ENCODE results near the gene C5orf52. TPM values are rescaled to one million over a fixed set of nuclear protein-coding genes. Genes with fewer than 3 reads are reported as not detected.

The C5orf52 gene
- total and polyA plus RNA-seq, 2 donors (not counting 3 experiments of a cell fraction or from before 2014, with no cell fraction given), result not detected

DNA sequence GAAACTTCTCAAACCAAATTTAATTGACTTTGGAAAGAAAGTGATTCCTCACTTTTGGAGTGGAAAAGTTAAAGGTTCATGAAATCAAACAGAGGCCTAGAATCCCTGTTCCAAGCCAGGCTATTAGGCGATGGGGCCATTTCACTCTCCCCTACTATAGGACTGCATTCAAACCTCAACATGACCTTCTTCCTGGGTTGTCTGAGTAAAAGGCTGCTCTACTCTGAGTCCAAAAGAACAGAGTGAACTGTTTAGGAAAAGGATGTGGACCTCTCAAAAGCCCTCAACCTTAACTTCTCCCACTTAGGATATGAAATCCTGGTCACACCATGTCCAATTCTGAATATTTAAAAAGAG is 15.8 kb downstream of the C5orf52 start:
- POLR2A ChIA-PET, result no interaction called here
- dilution Hi-C loops (cut with MboI; ENCODE audit: extremely low pct_ligation_motif_present, low sequenced_read_pairs) (no loop called here), intact Hi-C loops (cut with micrococcal nuclease) (no loop called here)
- no peak overlapping the region for H3K27ac ChIP-seq (ENCODE audit: insufficient read depth, low read depth, low read length)
- H3K9ac ChIP-seq (replicated peaks; ENCODE audit: extremely low read depth, insufficient read depth, low read length), result no peak overlapping the region
- H3K79me2 ChIP-seq (ENCODE audit: control insufficient read depth, insufficient read depth, low read length), result no peaks in the 10 kb centered on the region
- no peak for TF ChIP-seq EZH2 (IDR thresholded peaks at IDR 0.05; ENCODE audit: borderline replicate concordance, low read depth, low read length, severe bottlenecking)
- H3K27me3 ChIP-seq (ENCODE audit: control insufficient read depth in 2 of 2, insufficient read depth in 2 of 2, low read length in 2 of 2), result no peaks in the 10 kb centered on the region
- H4K20me1 ChIP-seq (replicated peaks; ENCODE audit: control insufficient read depth, extremely low read depth, insufficient read depth, low read length), result no peaks in the 10 kb centered on the region
- H3K4me2 ChIP-seq (ENCODE audit: insufficient read depth, low read length), result no peak overlapping the region
- no peak for DNase-seq (ENCODE audit: low read depth, low spot score)
- H3K9me3 ChIP-seq (replicated peaks; ENCODE audit: control insufficient read depth, insufficient read depth, low read length), result no peaks in the 10 kb centered on the region
- no peak overlapping the region for H2AFZ ChIP-seq (ENCODE audit: low read depth, low read length)
- H3K4me1 ChIP-seq (ENCODE audit: control insufficient read depth, extremely low read depth, insufficient read depth, low read length), result no peaks in the 10 kb centered on the region
- H3K9me1 ChIP-seq (replicated peaks; ENCODE audit: control insufficient read depth, extremely low read depth, insufficient read depth, low read length), result no peaks in the 10 kb centered on the region
- H3K4me3 ChIP-seq (replicated peaks in 1 of 3; ENCODE audit: insufficient read depth in 1 of 3, low read depth in 1 of 3, low read length in 3 of 3), result no peak overlapping the region
- H3K36me3 ChIP-seq (ENCODE audit: control insufficient read depth in 2 of 2, extremely low read depth in 1 of 2, insufficient read depth in 2 of 2, low read length in 2 of 2), result no peaks in the 10 kb centered on the region
- no peak for FAIRE-seq
- CTCF ChIA-PET, result interaction anchor here (0.9 kb wide), 1 partner anchor 13 kb away, joined by 3 read pairs; no protein-coding TSS in a partner anchor
- BruUV-seq (replicated peaks), result no TSS peak

DNA sequence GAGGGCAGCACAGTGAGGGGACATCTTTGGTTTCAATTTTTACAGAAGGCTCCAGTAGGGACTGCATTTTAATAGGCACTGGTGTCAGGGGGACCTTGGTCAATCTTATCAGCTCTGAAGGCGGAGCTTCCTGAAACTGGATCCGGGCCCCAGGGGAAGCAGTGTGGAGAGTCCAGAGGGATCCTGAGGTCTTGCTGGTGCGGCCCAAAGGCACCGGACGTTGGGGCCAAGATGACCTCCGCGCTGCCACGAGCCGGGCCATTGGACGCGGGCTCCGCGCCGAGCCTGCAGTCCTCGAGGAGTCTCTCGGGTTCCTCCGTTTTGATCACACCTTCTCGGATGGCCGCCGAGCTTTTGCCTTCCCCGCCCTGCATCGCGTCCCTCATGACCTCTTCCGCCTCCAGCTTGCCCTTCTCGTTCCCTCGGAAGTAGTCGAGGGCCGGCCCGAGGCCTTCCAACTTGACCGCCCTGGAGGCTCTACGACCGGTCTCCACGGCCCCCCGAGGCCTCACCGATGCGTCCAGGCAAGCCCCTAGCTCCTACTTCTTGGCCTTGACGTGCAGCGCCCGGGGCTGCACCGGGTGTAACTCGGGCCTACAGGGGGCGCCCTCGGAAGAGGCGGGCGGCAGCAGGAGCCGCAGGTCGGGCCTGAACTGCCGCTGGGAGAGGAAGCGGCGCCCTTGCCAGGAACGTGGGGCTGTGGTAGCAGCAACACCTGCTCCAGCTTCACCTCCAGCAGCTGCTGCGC is 18.8 kb downstream of the C5orf52 start:
- dilution Hi-C loops (cut with MboI; ENCODE audit: extremely low pct_ligation_motif_present, low sequenced_read_pairs), result no loop called here
- no peak for DNase-seq (ENCODE audit: low read depth, low spot score)
- H3K4me3 ChIP-seq (replicated peaks in 1 of 3; ENCODE audit: insufficient read depth in 1 of 3, low read depth in 1 of 3, low read length in 3 of 3), result no peak overlapping the region
- H3K27ac ChIP-seq (ENCODE audit: insufficient read depth, low read depth, low read length), result no peak overlapping the region
- H3K9me3 ChIP-seq (replicated peaks; ENCODE audit: control insufficient read depth, insufficient read depth, low read length), result no peaks in the 10 kb centered on the region
- no TSS peak for BruUV-seq (replicated peaks)
- H3K4me1 ChIP-seq (ENCODE audit: control insufficient read depth, extremely low read depth, insufficient read depth, low read length), result no peaks in the 10 kb centered on the region
- CTCF ChIA-PET, result interaction anchor here (0.5 to 2.3 kb wide), 5 partner anchors 8 to 99 kb away, joined by 3 to 7 read pairs (median 3); partner anchors contain the start of gene LSM11
- TF ChIP-seq JUN (IDR thresholded peaks at IDR 0.05; ENCODE audit: borderline replicate concordance, insufficient read depth, insufficient read length, low read depth), result no peak
- TF ChIP-seq, protein P1, sequence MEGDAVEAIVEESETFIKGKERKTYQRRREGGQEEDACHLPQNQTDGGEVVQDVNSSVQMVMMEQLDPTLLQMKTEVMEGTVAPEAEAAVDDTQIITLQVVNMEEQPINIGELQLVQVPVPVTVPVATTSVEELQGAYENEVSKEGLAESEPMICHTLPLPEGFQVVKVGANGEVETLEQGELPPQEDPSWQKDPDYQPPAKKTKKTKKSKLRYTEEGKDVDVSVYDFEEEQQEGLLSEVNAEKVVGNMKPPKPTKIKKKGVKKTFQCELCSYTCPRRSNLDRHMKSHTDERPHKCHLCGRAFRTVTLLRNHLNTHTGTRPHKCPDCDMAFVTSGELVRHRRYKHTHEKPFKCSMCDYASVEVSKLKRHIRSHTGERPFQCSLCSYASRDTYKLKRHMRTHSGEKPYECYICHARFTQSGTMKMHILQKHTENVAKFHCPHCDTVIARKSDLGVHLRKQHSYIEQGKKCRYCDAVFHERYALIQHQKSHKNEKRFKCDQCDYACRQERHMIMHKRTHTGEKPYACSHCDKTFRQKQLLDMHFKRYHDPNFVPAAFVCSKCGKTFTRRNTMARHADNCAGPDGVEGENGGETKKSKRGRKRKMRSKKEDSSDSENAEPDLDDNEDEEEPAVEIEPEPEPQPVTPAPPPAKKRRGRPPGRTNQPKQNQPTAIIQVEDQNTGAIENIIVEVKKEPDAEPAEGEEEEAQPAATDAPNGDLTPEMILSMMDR (IDR thresholded peaks at IDR 0.05; ENCODE audit: extremely low read depth in 1 of 2, insufficient read depth in 1 of 2, low read depth in 1 of 2, low read length in 2 of 2), result peak; percentile 17 to 29
- H3K4me2 ChIP-seq (ENCODE audit: insufficient read depth, low read length), result no peak overlapping the region
- intact Hi-C loops (cut with micrococcal nuclease), result no loop called here
- POLR2A ChIA-PET, result no interaction called here
- no peak overlapping the region for H3K9ac ChIP-seq (replicated peaks; ENCODE audit: extremely low read depth, insufficient read depth, low read length)
- H3K27me3 ChIP-seq (ENCODE audit: control insufficient read depth in 2 of 2, insufficient read depth in 2 of 2, low read length in 2 of 2), result no peaks in the 10 kb centered on the region
- H3K36me3 ChIP-seq (ENCODE audit: control insufficient read depth in 2 of 2, extremely low read depth in 1 of 2, insufficient read depth in 2 of 2, low read length in 2 of 2), result no peaks in the 10 kb centered on the region
- H4K20me1 ChIP-seq (replicated peaks; ENCODE audit: control insufficient read depth, extremely low read depth, insufficient read depth, low read length), result no peaks in the 10 kb centered on the region
- no peak for FAIRE-seq
- no peaks in the 10 kb centered on the region for H3K79me2 ChIP-seq (ENCODE audit: control insufficient read depth, insufficient read depth, low read length)
- H3K9me1 ChIP-seq (replicated peaks; ENCODE audit: control insufficient read depth, extremely low read depth, insufficient read depth, low read length), result no peaks in the 10 kb centered on the region
- peak overlapping the region; percentile 72 for H2AFZ ChIP-seq (ENCODE audit: low read depth, low read length)
